Measurements from ENCODE around the gene KRT9.

GRCh38 chr17:41516830-41517283 lies 55.0 kb downstream of the KRT9 start:
- TF ChIP-seq, protein P1, sequence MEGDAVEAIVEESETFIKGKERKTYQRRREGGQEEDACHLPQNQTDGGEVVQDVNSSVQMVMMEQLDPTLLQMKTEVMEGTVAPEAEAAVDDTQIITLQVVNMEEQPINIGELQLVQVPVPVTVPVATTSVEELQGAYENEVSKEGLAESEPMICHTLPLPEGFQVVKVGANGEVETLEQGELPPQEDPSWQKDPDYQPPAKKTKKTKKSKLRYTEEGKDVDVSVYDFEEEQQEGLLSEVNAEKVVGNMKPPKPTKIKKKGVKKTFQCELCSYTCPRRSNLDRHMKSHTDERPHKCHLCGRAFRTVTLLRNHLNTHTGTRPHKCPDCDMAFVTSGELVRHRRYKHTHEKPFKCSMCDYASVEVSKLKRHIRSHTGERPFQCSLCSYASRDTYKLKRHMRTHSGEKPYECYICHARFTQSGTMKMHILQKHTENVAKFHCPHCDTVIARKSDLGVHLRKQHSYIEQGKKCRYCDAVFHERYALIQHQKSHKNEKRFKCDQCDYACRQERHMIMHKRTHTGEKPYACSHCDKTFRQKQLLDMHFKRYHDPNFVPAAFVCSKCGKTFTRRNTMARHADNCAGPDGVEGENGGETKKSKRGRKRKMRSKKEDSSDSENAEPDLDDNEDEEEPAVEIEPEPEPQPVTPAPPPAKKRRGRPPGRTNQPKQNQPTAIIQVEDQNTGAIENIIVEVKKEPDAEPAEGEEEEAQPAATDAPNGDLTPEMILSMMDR (IDR thresholded peaks at IDR 0.05), result no peak
- TF ChIP-seq POLR2A (IDR thresholded peaks at IDR 0.05), result no peak

Data from uterus (tissue), 2 donors.